ENCODE results near the gene GIT1. TPM values are rescaled to one million over a fixed set of nuclear protein-coding genes. Genes with fewer than 3 reads are reported as not detected.
A peak's percentile ranks its signal among the peaks of the same experiment; 100 is the strongest.

GIT1 gene
- total RNA-seq, 1 donor from 2014 or later = 46.7 TPM

DNA sequence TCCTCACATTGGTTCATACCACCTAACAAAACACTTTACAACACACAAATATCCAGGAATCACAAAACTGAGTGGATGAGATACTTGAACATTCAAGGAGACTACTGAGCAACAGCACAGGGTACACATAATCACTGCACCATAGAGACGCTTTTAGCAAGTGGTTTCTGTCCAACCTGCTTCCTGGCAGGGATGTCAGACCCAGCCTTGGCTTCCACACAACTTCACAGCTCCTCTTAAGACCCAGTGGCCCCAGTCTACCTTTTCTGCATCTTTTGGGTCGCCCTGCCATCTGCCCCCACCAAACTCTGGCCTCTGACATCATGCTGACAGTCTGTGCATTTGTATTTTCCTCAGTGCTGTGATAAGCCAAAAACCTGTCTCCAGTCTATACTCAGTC lies 39.2 kb upstream of the GIT1 start:
- H3K4me3 Mint-ChIP-seq (ENCODE audit: unreplicated experiment) = no peak overlapping the region

DNA sequence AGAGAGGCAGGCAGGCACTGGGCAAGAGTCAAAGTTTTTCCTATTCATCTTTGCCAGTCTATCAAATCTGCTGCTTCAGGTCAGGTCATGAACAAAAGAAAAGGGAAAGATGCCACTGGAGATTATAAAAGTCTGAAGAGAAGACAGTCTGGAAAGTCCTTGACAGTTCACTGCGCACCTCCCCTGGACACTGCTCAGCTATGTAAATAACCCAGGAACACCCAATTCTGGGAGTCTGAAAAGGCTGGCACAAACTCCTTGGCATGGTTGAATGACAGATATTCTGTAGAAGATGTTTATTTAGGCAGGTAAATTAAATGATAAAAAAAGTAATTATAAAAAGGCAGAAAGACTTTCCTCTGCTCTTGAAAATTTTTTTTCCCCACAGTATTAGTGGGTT lies 38.5 kb upstream of the GIT1 start:
- Mint-ChIP-seq H3K27ac (ENCODE audit: unreplicated experiment) (no peak overlapping the region), H3K4me3 (ENCODE audit: unreplicated experiment) (no peak overlapping the region), H3K36me3 (ENCODE audit: unreplicated experiment) (peaks cover 13% of the 10 kb centered on the region), H3K9me3 (ENCODE audit: unreplicated experiment) (no peaks in the 10 kb centered on the region), H3K27me3 (ENCODE audit: unreplicated experiment) (peaks cover 4% of the 10 kb centered on the region), H3K4me1 (ENCODE audit: low read depth, unreplicated experiment) (no peaks in the 10 kb centered on the region)
- no peak for TF ChIP-seq CTCF (IDR thresholded peaks at IDR 0.05; ENCODE audit: partially characterized antibody, unreplicated experiment)
- DNase-seq = no peak

More for the DNA sequence above, 39.2 kb upstream of the GIT1 start:
- H3K27me3 Mint-ChIP-seq (ENCODE audit: unreplicated experiment) = peaks cover 3% of the 10 kb centered on the region
- no peak overlapping the region for H3K27ac Mint-ChIP-seq (ENCODE audit: unreplicated experiment)
- DNase-seq = no peak
- H3K36me3 Mint-ChIP-seq (ENCODE audit: unreplicated experiment) = peaks cover 13% of the 10 kb centered on the region
- H3K4me1 Mint-ChIP-seq (ENCODE audit: low read depth, unreplicated experiment) = no peaks in the 10 kb centered on the region
- no peak for TF ChIP-seq CTCF (IDR thresholded peaks at IDR 0.05; ENCODE audit: partially characterized antibody, unreplicated experiment)
- H3K9me3 Mint-ChIP-seq (ENCODE audit: unreplicated experiment) = no peaks in the 10 kb centered on the region

DNA sequence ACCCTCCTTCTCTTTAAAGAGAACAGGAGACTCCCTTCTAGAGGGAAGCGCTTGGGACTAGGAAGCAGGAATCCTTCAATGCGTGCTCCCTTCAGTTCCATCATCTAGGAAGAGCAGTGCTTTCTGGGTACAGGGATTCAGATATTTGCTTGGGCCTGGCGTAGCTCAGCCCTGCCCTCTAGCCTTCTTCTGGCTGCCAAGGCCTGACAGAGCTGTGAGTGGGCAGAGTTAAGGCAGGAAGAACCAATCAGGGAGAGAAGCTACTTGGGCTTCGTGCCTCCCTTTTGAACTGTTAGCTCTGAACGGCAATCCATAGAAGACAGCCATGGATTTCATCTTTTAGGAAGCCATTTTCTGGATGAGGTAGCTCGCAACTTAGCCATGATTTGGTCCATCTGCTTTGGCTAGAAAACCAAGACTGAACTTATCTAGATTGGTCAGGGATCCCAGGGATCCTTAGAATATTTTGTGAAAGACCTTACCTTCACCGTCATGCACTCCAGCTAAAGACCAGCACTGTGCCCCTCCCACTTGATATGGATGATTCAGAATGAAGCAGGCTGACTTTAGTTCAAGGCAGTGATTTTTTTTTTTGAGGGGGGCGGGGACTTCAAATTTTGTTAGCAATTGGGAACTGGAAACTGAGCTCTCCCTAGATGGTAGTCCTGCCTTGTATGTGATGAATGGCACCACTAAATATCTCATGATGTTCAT lies 35.7 kb upstream of the GIT1 start:
- no peak overlapping the region for H3K27ac Mint-ChIP-seq (ENCODE audit: unreplicated experiment)
- H3K9me3 Mint-ChIP-seq (ENCODE audit: unreplicated experiment) = peaks cover 1% of the 10 kb centered on the region
- peaks cover 8% of the 10 kb centered on the region for H3K27me3 Mint-ChIP-seq (ENCODE audit: unreplicated experiment)
- no peaks in the 10 kb centered on the region for H3K36me3 Mint-ChIP-seq (ENCODE audit: unreplicated experiment)
- H3K4me3 Mint-ChIP-seq (ENCODE audit: unreplicated experiment) = no peak overlapping the region
- H3K4me1 Mint-ChIP-seq (ENCODE audit: low read depth, unreplicated experiment) = no peaks in the 10 kb centered on the region
- TF ChIP-seq CTCF (IDR thresholded peaks at IDR 0.05; ENCODE audit: partially characterized antibody, unreplicated experiment) = no peak
- DNase-seq = no peak

DNA sequence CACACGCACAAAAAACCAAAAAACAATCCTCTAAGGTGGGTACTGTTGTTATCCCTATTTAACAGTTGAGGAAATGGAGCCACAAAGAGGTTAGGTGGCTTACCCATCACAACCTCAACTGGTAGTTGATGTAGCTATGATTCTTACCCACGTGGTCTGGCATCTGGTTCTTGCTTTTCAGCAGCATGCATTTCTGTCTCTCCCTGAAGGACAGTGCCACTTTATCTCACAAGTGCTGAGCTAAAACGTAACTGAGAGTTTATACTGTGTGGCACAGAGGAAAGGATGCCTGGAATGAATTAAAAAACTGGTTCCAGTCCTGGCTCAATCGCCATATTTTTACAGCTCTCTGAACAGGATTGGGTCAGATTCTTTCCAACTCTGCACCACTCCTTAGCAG lies 35.1 kb upstream of the GIT1 start:
- peaks cover 8% of the 10 kb centered on the region for H3K27me3 Mint-ChIP-seq (ENCODE audit: unreplicated experiment)
- no peak for DNase-seq
- H3K4me1 Mint-ChIP-seq (ENCODE audit: low read depth, unreplicated experiment) = no peaks in the 10 kb centered on the region
- H3K9me3 Mint-ChIP-seq (ENCODE audit: unreplicated experiment) = peaks cover 3% of the 10 kb centered on the region
- no peaks in the 10 kb centered on the region for H3K36me3 Mint-ChIP-seq (ENCODE audit: unreplicated experiment)
- H3K4me3 Mint-ChIP-seq (ENCODE audit: unreplicated experiment) = no peak overlapping the region
- H3K27ac Mint-ChIP-seq (ENCODE audit: unreplicated experiment) = no peak overlapping the region
- TF ChIP-seq CTCF (IDR thresholded peaks at IDR 0.05; ENCODE audit: partially characterized antibody, unreplicated experiment) = no peak

DNA sequence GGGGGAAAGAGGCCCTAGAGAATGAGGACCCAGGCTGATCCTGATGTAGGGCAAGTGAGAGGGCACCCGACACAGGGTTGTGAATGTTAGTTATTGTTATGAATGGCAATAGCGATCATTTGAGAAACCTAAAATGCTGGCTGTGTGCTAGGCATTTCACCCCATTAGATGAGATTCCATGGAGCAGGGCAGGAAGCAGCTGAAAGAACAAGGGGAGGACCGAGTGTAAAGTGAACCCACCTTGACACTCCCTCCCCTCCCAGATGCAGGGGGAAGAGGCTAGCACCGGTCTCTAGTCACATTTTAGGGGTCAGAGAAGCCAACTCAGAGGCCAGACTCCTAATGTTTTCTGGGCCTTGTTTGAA lies 33.8 kb upstream of the GIT1 start:
- peaks cover 3% of the 10 kb centered on the region for H3K9me3 Mint-ChIP-seq (ENCODE audit: unreplicated experiment)
- H3K4me3 Mint-ChIP-seq (ENCODE audit: unreplicated experiment) = peak overlapping the region; percentile 68
- DNase-seq = no peak
- H3K27me3 Mint-ChIP-seq (ENCODE audit: unreplicated experiment) = peaks cover 15% of the 10 kb centered on the region
- no peak for TF ChIP-seq CTCF (IDR thresholded peaks at IDR 0.05; ENCODE audit: partially characterized antibody, unreplicated experiment)
- H3K27ac Mint-ChIP-seq (ENCODE audit: unreplicated experiment) = no peak overlapping the region
- no peaks in the 10 kb centered on the region for H3K36me3 Mint-ChIP-seq (ENCODE audit: unreplicated experiment)
- H3K4me1 Mint-ChIP-seq (ENCODE audit: low read depth, unreplicated experiment) = no peaks in the 10 kb centered on the region
